Transverse colon (tissue), 4 donors: ENCODE measurements around the gene CCR5AS.

ENCODE experiments used
- DNase-seq: peaks from one replicate; pipeline ENCODE4 v3.0.0-alpha.2; 2019
- H3K27ac ChIP-seq, 4 donors: fragments of 200-600 bp; sonication (generic); 2 replicates each; pipeline ENCODE4 v1.5.1; 2016 to 2018; ENCODE audit warnings: inconsistent platforms in 4 of 4
- H3K27me3 ChIP-seq: fragments of 200-600 bp; sonication (generic); 2 replicates; pipeline ENCODE4 v1.5.1; 2017; ENCODE audit warnings: inconsistent platforms
- H3K36me3 ChIP-seq, 4 donors: fragments of 200-600 bp; sonication (generic); 2 replicates each; pipeline ENCODE4 v1.5.1; 2017 to 2019; ENCODE audit warnings: inconsistent platforms in 4 of 4
- H3K4me1 ChIP-seq, 4 donors: fragments of 200-600 bp; sonication (generic); 2 replicates each; pipeline ENCODE4 v1.5.1; 2017 to 2020; ENCODE audit warnings: inconsistent platforms in 4 of 4
- H3K4me3 ChIP-seq, 4 donors: fragments of 200-600 bp; sonication (generic); 1 replicate in 1 of 4; 2 replicates in 3 of 4; pipeline versions ENCODE4 v1.5.1 to v1.6.1; 2017 to 2019; ENCODE audit warnings: inconsistent platforms in 4 of 4
- H3K9me3 ChIP-seq, 2 donors: fragments of 200-600 bp; sonication (generic); 2 replicates each; pipeline ENCODE4 v1.5.1; 2017 to 2019; ENCODE audit warnings: inconsistent platforms in 2 of 2
- CTCF ChIP-seq, 5 experiments: fragments of 200-600 bp in 3 of 5; fragments of 450-650 bp in 2 of 5; sonication (generic) in 3 of 5; IDR thresholded peaks; 1 replicate in 2 of 5; 2 replicates in 3 of 5; pipeline ENCODE4 v1.5.1; 2016 to 2017; ENCODE audit warnings: antibody characterized with exemption in 5 of 5, inconsistent platforms in 3 of 5, mild to moderate bottlenecking in 2 of 5, moderate library complexity in 1 of 5
- EP300 ChIP-seq: sonication (generic); formaldehyde crosslinking; IDR thresholded peaks from one replicate; pipeline ENCODE4 v1.6.1; 2017; ENCODE audit warnings: antibody characterized with exemption, low read depth
- POLR2A ChIP-seq: fragments of 450-650 bp; IDR thresholded peaks from one replicate; pipeline ENCODE4 v1.6.1; 2016; ENCODE audit warnings: antibody characterized with exemption, mild to moderate bottlenecking, moderate library complexity
- POLR2AphosphoS5 ChIP-seq, 3 donors: sonication (generic); formaldehyde crosslinking; IDR thresholded peaks; one replicate each; pipeline ENCODE4 v1.6.1; 2016; ENCODE audit warnings: antibody characterized with exemption in 3 of 3
- WGBS, 2 donors: methylation state at CpG; one replicate each; pipeline ENCODE4 v1.1.5; 2018; ENCODE audit warnings: low coverage in 1 of 2; 5-methylcytosine and 5-hydroxymethylcytosine counted together
- in situ Hi-C, 4 donors: fragments of 200-750 bp; cut with MboI; loops; one replicate each; pipeline versions ENCODE4 v1.15.0 to v1.15.1; 2017; ENCODE audit warnings: low sequenced_read_pairs in 3 of 4, low pct_ligation_motif_present in 1 of 4, low pct_unique_long_range_greater_than_20kb in 1 of 4
- intact Hi-C: fragments of 100-400 bp; cut with DNase I; formaldehyde crosslinking; loops from one replicate; pipeline ENCODE4 v1.15.1; 2023; ENCODE audit warnings: low total_unique reads

Gene CCR5AS

GRCh38 chr3:46325645-46326300 lies 81.1 kb downstream of the CCR5AS start:
- no peak overlapping the region for H3K27ac ChIP-seq

GRCh38 chr3:46324036-46324435 lies 82.8 kb downstream of the CCR5AS start:
- TF ChIP-seq POLR2A = no peak
- no peak for TF ChIP-seq CTCF (IDR thresholded peaks at IDR 0.05)
- no peak for TF ChIP-seq EP300
- no peak for TF ChIP-seq POLR2AphosphoS5 (IDR thresholded peaks at IDR 0.05)
- H3K27ac ChIP-seq = no peak overlapping the region
- H3K27me3 ChIP-seq = no peaks in the 10 kb centered on the region
- H3K4me3 ChIP-seq = no peak overlapping the region
- WGBS, 2 donors = 61 to 64% methylated on average over 2 of the region's 2 CpGs
- intact Hi-C loops = loop anchor here (5.0 kb wide), 1 partner anchor 103 kb away; no protein-coding TSS in a partner anchor
- no peak for DNase-seq
- no peaks in the 10 kb centered on the region for H3K36me3 ChIP-seq
- in situ Hi-C loops = no loop called here
- H3K4me1 ChIP-seq = no peaks in the 10 kb centered on the region
- H3K9me3 ChIP-seq = no peaks in the 10 kb centered on the region

More at GRCh38 chr3:46325645-46326300, 81.1 kb downstream of the CCR5AS start:
- Histone ChIP-seq H3K27me3 (no peaks in the 10 kb centered on the region), H3K36me3 (no peaks in the 10 kb centered on the region), H3K4me3 (no peak overlapping the region), H3K9me3 (no peaks in the 10 kb centered on the region), H3K4me1 (no peaks in the 10 kb centered on the region)
- TF ChIP-seq POLR2A = no peak
- no peak for TF ChIP-seq EP300
- no peak for TF ChIP-seq POLR2AphosphoS5 (IDR thresholded peaks at IDR 0.05)
- no peak for TF ChIP-seq CTCF (IDR thresholded peaks at IDR 0.05)
- WGBS, 2 donors = 95% methylated on average over 1 of the region's 1 CpG; no CpG with 5 or more reads in 1 of the 2 donors
- DNase-seq = no peak
- in situ Hi-C loops (no loop called here), intact Hi-C loops (no loop called here)

DNA sequence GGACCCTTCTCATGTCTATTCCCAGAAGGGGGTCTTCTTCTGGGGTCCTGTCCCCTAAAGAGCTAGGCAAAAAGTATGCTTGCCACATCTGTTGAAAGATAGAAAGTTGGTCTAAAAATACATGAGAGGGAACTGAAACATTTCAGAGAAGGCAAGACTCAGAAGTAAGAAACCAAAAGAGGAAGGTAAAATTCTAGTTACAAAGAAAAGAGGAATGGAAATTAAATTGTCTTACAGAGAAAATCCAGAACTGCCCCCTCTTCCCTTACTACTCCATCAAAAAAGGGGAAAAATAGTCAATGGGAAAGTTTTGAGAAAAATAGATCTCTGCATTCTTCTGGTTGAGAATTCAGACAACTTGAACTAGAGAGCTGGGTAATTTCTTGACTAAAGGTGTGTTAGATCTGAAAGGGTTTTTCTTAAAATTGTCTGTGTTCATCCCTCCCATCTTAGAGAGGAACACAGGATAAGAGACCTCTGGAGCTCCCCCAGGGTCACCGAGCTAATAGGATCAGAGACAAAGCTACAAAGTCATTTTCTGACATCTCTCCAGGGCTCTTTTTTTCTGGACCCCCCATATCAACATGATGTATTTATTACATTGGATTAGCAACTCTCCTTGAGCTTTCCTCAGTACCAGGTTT lies 85.3 kb downstream of the CCR5AS start:
- no peak overlapping the region for H3K27ac ChIP-seq
- no peaks in the 10 kb centered on the region for H3K36me3 ChIP-seq
- no peak for TF ChIP-seq POLR2AphosphoS5 (IDR thresholded peaks at IDR 0.05)
- no peak for TF ChIP-seq POLR2A
- no peak for TF ChIP-seq EP300
- TF ChIP-seq CTCF (IDR thresholded peaks at IDR 0.05) = no peak
- no peak overlapping the region for H3K4me3 ChIP-seq
- H3K4me1 ChIP-seq = no peaks in the 10 kb centered on the region
- WGBS, 2 donors = 79% methylated on average over 1 of the region's 1 CpG; no CpG with 5 or more reads in 1 of the 2 donors
- in situ Hi-C loops (no loop called here), intact Hi-C loops (loop anchor here (5.0 kb wide), 1 partner anchor 106 kb away; no protein-coding TSS in a partner anchor)
- no peaks in the 10 kb centered on the region for H3K9me3 ChIP-seq
- no peak for DNase-seq
- no peaks in the 10 kb centered on the region for H3K27me3 ChIP-seq

- 76 to 96% methylated on average over 3 of the region's 3 CpGs for WGBS, 2 donors
- intact Hi-C loops = no loop called here
- no peaks in the 10 kb centered on the region for H3K36me3 ChIP-seq
- H3K4me3 ChIP-seq = no peak overlapping the region
- no peak overlapping the region for H3K27ac ChIP-seq
- TF ChIP-seq POLR2AphosphoS5 (IDR thresholded peaks at IDR 0.05) (no peak), CTCF (IDR thresholded peaks at IDR 0.05) (no peak), EP300 (no peak), POLR2A (no peak)
- DNase-seq = no peak
- no peaks in the 10 kb centered on the region for H3K9me3 ChIP-seq
- no peaks in the 10 kb centered on the region for H3K27me3 ChIP-seq
- in situ Hi-C loops = no loop called here
- no peaks in the 10 kb centered on the region for H3K4me1 ChIP-seq
Observed at GRCh38 chr3:46318207-46318927, 88.5 kb downstream of the CCR5AS start.
